NCI-H1436 treated with DMSO at 0.1 percent for 48 hours (cell line): Measurements from ENCODE around the gene PUDP.
"Not testable (repeated sequence)": the region's sequence is repeated elsewhere in the genome, so short reads cannot be mapped to it uniquely, and the experiment has no call there.

ENCODE experiments used
- DNase-seq: peaks from one replicate; lab custom pipeline; 2025; lab: John Stamatoyannopoulos, UW

The PUDP gene

DNA sequence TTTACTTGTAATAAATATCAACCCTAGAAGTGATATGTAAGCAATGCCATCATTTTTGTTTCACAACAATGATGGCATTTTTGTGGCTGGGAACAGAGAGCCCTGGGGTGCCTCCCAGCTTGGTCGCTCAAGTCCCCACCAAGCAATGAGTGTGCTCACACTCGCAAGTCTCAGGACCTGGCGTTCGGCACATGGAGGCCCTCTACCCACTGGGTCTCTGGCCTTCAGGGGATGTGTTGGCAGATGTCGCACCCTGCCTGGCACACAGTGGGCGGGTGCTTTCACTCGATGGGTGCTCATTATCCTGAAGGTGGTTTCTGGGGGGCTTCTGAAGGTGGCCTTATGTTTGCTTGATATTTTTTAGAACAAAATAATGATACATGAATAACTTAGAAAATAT lies 75.1 kb downstream of the PUDP start:
- no peak for DNase-seq

- no peak for DNase-seq
These were observed 76.6 kb downstream of the PUDP start for GRCh38 chrX:7071390-7071789.

GRCh38 chrX:7069556-7069955 lies 78.4 kb downstream of the PUDP start:
- no peak for DNase-seq

GRCh38 chrX:7068939-7069367 lies 79.0 kb downstream of the PUDP start:
- no peak for DNase-seq

DNA sequence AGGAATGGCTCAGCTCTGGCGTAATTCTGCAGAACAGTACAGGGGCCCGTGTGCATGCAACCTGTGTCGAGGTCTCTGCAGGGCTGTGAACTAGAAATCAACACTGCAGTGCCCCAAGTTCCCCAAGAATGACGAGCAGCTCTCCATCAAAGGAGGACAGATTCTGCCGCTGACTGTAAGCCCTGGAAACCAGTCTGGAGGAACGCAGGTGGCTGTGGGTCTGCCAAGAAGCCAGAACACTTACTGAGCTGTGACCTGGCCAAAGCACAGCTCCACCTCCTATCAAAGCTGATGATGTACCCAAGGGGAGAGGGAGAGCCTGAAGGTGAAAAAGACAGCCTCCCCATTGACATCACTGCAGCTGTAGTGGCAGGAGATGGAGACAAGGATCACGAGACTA lies 80.7 kb downstream of the PUDP start:
- DNase-seq, result no peak

DNA sequence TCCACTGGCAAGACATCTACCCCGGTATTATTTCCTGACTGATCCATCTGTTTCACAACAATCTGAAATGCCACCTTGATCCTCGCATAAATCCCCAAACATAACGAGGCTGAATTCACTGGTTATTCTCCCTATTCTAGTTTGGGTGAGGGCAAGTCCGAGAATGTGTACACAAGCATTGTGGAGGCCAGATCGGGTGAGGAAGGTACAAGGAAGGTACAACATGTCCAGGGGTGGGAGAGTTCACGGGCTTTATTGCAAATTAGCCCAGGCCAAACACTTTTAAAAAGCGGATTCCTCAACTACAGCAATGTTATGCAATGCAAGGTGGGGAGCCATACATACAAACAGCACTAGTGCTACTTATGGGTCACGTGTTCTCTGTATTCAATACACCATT lies 82.5 kb downstream of the PUDP start:
- no peak for DNase-seq

GRCh38 chrX:7062903-7063302 lies 85.0 kb downstream of the PUDP start:
- no peak for DNase-seq

DNA sequence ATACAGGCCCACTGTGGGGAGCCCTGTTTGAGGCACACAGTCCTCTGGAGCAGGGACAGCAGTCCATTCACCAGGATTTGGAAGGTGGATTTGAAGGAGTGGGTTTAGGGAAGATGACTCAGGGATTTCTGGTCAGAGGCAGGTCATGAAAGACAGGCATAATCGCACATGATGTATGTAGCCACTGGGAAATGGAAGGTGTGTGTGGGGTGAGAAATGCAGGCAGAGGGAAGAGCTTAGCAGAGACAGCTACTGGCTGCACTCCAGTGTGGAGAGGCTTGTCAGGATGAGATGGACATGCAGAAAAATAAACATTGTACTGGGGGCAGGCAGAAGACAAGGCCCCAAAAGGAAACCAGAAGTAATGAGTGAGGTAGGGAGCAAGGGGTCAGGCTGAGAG lies 85.7 kb downstream of the PUDP start:
- no peak for DNase-seq

- DNase-seq, result no peak
These were observed 86.5 kb downstream of the PUDP start for GRCh38 chrX:7061429-7061828.

DNA sequence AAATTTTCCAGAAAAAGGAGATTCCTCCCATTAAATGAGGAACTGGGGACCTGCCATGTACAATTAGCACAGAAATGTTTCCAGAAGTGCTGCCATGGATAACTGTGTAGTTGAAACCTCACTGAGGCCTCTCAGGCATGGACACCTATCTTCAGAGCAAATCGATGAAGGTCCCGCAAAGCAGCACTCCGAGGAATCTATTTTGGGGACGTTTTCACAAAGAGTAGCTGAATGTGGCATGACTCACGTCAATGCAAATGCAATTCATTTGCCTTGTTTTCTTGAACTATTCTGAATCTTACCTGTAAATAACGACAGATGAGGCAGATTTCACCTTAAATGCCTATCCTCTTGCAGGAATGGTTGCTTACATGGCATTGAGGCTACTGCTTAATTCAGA lies 87.5 kb downstream of the PUDP start:
- DNase-seq, result no peak

DNA sequence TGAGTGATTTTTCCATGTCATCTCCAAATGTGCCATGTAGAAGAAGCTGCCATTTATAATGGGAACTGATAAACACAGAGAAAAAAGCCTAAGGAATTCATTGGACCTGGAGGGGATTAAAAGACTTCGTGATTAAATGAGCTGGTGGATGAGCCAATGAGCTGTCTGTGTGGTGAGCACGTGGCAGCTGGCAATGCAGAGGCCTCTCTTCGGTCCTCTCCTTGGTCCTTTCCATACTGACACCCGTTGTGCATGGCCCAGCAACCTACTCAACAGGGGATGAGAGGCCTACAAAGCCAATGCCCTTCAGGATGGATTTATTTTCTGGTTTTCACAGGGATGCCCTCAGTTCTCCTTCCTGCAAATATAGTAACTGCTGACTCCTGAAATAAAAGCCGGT lies 88.1 kb downstream of the PUDP start:
- DNase-seq, result no peak

- DNase-seq, result no peak
These were observed 88.6 kb downstream of the PUDP start for GRCh38 chrX:7059214-7059838.

- no peak for DNase-seq
These were observed 92.4 kb downstream of the PUDP start for GRCh38 chrX:7055386-7056137.

GRCh38 chrX:7054219-7055216 lies 93.4 kb downstream of the PUDP start:
- no peak for DNase-seq

DNA sequence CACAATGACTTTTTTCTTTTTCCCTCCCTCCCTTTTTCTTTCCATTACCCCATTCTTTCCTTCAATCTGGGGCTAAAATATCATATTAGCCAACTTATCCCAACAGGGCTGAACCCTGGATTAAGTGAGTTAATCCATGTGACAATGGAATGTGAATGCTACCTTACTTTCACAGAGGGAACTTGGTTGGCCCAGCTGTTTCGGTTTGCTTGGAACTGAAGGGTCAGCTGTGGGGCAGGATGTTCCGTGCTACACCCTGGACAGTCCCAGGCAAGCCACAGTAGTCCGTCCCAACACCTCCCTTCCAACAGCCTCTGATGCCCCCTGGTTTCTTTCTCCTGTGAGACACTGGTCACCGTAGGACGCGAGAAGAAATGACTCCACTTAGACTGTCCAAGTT lies 95.4 kb downstream of the PUDP start:
- no peak for DNase-seq

- no peak for DNase-seq
These were observed 97.7 kb downstream of the PUDP start for GRCh38 chrX:7050271-7050670.

DNA sequence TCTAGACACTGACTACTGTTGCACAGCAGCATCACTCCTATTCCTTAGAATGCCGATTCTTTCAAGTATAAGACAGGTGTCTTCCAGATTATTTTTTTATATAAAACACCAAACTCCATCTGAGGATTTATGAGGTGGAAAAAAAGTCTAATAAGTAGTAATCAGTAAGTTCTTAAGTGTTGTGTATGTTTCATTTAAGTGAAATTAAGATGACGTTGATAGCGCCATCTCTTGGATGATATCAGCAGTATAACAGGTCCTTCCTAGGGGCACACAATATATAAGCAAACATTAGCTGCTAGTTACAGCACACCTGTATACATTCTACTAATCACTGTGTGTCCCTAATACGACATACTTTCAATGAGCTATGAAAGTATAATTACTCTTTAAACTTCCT lies 100.0 kb downstream of the PUDP start:
- DNase-seq, result no peak

- no peak for DNase-seq
These were observed 102.6 kb downstream of the PUDP start for GRCh38 chrX:7045238-7045955.

DNA sequence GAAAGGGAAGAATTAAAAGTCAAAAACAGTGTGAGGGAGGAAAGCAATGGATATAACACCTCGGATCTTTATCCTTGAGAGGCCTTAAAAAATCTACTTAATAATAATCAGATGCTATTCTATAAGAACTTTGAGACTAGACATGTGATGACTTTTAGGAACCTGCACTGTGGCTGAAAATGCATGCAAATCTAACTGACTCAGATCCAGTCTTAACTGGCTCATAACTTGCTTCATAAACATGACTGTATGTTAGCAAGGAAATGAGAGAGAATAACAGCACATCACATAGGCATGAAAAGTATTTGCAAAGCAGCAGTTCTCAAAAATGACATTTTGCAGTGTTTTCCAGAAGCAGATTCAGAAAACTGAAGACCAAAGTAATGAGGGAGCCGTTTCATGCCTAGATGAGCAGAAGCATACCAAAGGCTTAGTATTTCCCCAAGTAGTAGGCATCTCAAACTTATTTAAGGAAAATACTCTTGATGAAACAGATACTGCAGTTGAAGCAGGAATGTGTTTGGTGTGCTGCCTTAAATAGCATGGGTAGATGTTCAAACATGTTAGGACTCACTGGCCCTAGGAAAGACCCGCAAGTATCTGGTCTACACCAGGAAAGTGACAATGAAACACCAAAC lies 104.0 kb downstream of the PUDP start:
- not testable (repeated sequence) for DNase-seq

DNA sequence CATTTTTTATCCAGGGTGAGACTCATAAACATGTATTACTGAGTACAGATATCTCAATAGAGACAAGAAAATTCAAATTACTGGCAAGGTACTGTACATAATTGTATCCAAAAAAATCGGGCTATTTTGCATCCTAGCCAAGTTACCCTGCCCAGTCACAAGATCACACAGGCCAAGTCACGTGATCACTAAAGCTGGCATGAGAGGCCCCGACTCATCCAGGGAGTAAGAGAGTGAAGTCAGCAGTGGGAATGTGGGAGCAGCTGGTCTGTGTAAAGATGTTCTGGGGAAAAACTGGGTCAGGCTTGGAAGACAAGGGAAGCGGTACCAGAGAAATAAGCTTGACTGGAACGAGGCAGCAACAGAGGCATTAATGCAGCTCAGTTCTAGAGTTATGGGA lies 119.7 kb downstream of the PUDP start:
- DNase-seq, result no peak

GRCh38 chrX:7027071-7027470 lies 120.9 kb downstream of the PUDP start:
- DNase-seq, result no peak
